Epithelial cell of umbilical artery (primary cell): ENCODE measurements around the gene TES. TPM values are rescaled to one million over a fixed set of nuclear protein-coding genes. Genes with fewer than 3 reads are reported as not detected.

Experiments used
- total RNA-seq: library from RNA; depleted of rRNA; stranded (reverse); fragments of >200 nt; gene quantifications from 2 replicates; pipeline ENCODE4 v1.2.3, GENCODE V29; 2014

The TES gene
- total RNA-seq, result 117 and 146 TPM in 2 replicates

GRCh38 chr7:116210345-116211005, at the start of gene TES:
Gene TES (plus strand): TSS chr7:116210539. CDS start chr7:116210708, 169 bp downstream.

Other genes starting within 250 kb of the TES start
- 1.7 and 1.9 TPM in 2 replicates for gene TFEC, start 179.8 kb upstream of the TES start, total RNA-seq